ENCODE measurements around the gene DNMBP. TPM values are rescaled to one million over a fixed set of nuclear protein-coding genes. Genes with fewer than 3 reads are reported as not detected.
A peak's percentile ranks its signal among the peaks of the same experiment; 100 is the strongest.

Gene DNMBP
- polyA plus RNA-seq, 2 of the 4 experiments (the other 2 are of a cell fraction): 13.7 to 20.3 TPM

DNA sequence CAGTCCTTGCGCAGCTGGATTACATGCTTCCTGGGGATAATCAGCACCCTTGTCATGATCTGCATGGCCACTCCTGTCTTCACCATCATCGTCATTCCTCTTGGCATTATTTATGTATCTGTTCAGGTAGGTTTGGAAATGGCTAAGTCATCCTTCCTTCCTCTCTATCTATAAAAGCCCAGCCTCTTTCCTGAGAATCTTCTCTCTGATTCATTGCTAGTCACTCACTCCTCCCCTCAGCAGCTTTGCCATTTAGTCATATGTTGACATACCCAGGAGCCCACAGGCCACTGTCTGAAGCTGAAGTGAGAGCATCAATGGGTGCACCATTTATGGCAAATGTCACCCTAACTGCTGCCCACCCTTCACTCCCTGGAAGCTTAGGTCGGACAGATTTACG is 175.3 kb downstream of the DNMBP start (continued):
- no peak for TF ChIP-seq BCL3 (IDR thresholded peaks at IDR 0.05)
- TF ChIP-seq CBX8 (IDR thresholded peaks at IDR 0.05): no peak
- no peak for TF ChIP-seq RAD21 (conservative IDR thresholded peaks at IDR 0.05 in 1 of 2, IDR thresholded peaks at IDR 0.05 in 1 of 2)
- no peak for TF ChIP-seq EP300 (IDR thresholded peaks at IDR 0.05)
- TF ChIP-seq RARB (CRISPR knock-in tag; IDR thresholded peaks at IDR 0.05): no peak
- TF ChIP-seq POLR2AphosphoS2 (conservative IDR thresholded peaks at IDR 0.05; ENCODE audit: low read length): no peak; the same call in 1 of the 2 replicates
- no peak for TF ChIP-seq SREBF2 (IDR thresholded peaks at IDR 0.05)
- no peak for TF ChIP-seq PBX3 (IDR thresholded peaks at IDR 0.05)
- TF ChIP-seq FOXS1 (CRISPR knock-in tag; IDR thresholded peaks at IDR 0.05): no peak
- TF ChIP-seq MAZ (IDR thresholded peaks at IDR 0.05; ENCODE audit: borderline replicate concordance, low read depth, low read length): no peak
- TF ChIP-seq JUNB (IDR thresholded peaks at IDR 0.05): peak; percentile 56
- peak; percentile 24; the same call in 1 of the 2 replicates for TF ChIP-seq GATA3 (IDR thresholded peaks at IDR 0.05; ENCODE audit: borderline replicate concordance)
- no peak for TF ChIP-seq CTCF (IDR thresholded peaks at IDR 0.05)
- TF ChIP-seq RFX5 (IDR thresholded peaks at IDR 0.05): no peak
- TF ChIP-seq SMC3 (IDR thresholded peaks at IDR 0.05): no peak
- TF ChIP-seq MYC (IDR thresholded peaks at IDR 0.05; ENCODE audit: borderline replicate concordance, low read length): no peak
- TF ChIP-seq PHF8 (IDR thresholded peaks at IDR 0.05; ENCODE audit: borderline replicate concordance, low read depth): no peak
- no peak for TF ChIP-seq CHD4 (IDR thresholded peaks at IDR 0.05; ENCODE audit: borderline replicate concordance)
- TF ChIP-seq, protein P1, sequence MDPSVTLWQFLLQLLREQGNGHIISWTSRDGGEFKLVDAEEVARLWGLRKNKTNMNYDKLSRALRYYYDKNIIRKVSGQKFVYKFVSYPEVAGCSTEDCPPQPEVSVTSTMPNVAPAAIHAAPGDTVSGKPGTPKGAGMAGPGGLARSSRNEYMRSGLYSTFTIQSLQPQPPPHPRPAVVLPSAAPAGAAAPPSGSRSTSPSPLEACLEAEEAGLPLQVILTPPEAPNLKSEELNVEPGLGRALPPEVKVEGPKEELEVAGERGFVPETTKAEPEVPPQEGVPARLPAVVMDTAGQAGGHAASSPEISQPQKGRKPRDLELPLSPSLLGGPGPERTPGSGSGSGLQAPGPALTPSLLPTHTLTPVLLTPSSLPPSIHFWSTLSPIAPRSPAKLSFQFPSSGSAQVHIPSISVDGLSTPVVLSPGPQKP (IDR thresholded peaks at IDR 0.05; ENCODE audit: low read depth, low read length): no peak
- TF ChIP-seq HMGXB4 (CRISPR knock-in tag; IDR thresholded peaks at IDR 0.05; ENCODE audit: borderline replicate concordance): no peak
- TF ChIP-seq USF2 (IDR thresholded peaks at IDR 0.05): 0 out of 2 replicates have a peak, but pooled peaks have one; percentile 1
- no peak for TF ChIP-seq RCOR1 (IDR thresholded peaks at IDR 0.05; ENCODE audit: low read depth, low read length)
- no peak for TF ChIP-seq KDM1A (IDR thresholded peaks at IDR 0.05; ENCODE audit: low read depth)
- peak; percentile 15; the same call in 1 of the 2 replicates for TF ChIP-seq HOXB5 (CRISPR knock-in tag; IDR thresholded peaks at IDR 0.05)
- TF ChIP-seq, protein P2, sequence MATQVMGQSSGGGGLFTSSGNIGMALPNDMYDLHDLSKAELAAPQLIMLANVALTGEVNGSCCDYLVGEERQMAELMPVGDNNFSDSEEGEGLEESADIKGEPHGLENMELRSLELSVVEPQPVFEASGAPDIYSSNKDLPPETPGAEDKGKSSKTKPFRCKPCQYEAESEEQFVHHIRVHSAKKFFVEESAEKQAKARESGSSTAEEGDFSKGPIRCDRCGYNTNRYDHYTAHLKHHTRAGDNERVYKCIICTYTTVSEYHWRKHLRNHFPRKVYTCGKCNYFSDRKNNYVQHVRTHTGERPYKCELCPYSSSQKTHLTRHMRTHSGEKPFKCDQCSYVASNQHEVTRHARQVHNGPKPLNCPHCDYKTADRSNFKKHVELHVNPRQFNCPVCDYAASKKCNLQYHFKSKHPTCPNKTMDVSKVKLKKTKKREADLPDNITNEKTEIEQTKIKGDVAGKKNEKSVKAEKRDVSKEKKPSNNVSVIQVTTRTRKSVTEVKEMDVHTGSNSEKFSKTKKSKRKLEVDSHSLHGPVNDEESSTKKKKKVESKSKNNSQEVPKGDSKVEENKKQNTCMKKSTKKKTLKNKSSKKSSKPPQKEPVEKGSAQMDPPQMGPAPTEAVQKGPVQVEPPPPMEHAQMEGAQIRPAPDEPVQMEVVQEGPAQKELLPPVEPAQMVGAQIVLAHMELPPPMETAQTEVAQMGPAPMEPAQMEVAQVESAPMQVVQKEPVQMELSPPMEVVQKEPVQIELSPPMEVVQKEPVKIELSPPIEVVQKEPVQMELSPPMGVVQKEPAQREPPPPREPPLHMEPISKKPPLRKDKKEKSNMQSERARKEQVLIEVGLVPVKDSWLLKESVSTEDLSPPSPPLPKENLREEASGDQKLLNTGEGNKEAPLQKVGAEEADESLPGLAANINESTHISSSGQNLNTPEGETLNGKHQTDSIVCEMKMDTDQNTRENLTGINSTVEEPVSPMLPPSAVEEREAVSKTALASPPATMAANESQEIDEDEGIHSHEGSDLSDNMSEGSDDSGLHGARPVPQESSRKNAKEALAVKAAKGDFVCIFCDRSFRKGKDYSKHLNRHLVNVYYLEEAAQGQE (IDR thresholded peaks at IDR 0.05): no peak
- peak; percentile 42; the same call in 1 of the 2 replicates for TF ChIP-seq FOSL2 (IDR thresholded peaks at IDR 0.05)
- TF ChIP-seq FOSL2 (CRISPR knock-in tag; IDR thresholded peaks at IDR 0.05): peak; percentile 84
- TF ChIP-seq KDM5A (IDR thresholded peaks at IDR 0.05): no peak
- no peak for TF ChIP-seq HDAC2 (IDR thresholded peaks at IDR 0.05)
- TF ChIP-seq CHD2 (IDR thresholded peaks at IDR 0.05; ENCODE audit: low read length, partially characterized antibody): no peak
- TF ChIP-seq NPAS2 (CRISPR knock-in tag; IDR thresholded peaks at IDR 0.05; ENCODE audit: borderline replicate concordance): no peak
- no peak for TF ChIP-seq ZNF302 (CRISPR knock-in tag; IDR thresholded peaks at IDR 0.05)
- TF ChIP-seq TP53 (CRISPR knock-in tag; IDR thresholded peaks at IDR 0.05): no peak
